GM12878 (cell line): ENCODE results near the gene CCDC71.

Experiments used
- CBX5 ChIP-seq: sonication (generic); IDR thresholded peaks from 2 replicates; pipeline ENCODE4 v1.6.1; 2016; ENCODE audit warnings: low read depth, moderate library complexity, mild to moderate bottlenecking, inconsistent platforms
- CHD2 ChIP-seq: IDR thresholded peaks from 2 replicates; pipeline ENCODE4 v1.6.1; 2011; ENCODE audit warnings: low read depth, low read length, improper control_type of control experiment, borderline replicate concordance
- EZH2 ChIP-seq: IDR thresholded peaks from 2 replicates; pipeline ENCODE4 v1.6.1; 2012; ENCODE audit warnings: low read depth, mild to moderate bottlenecking, control low read depth, inconsistent platforms, low read length, borderline replicate concordance; ENCODE audit not compliant: control insufficient read depth
- HDAC2 ChIP-seq: fragments of 200-600 bp; sonication (generic); IDR thresholded peaks from 2 replicates; pipeline ENCODE4 v1.6.1; 2017
- POLR2A ChIP-seq: IDR thresholded peaks from 2 replicates; pipeline ENCODE4 v1.6.1; 2011; ENCODE audit warnings: low read depth, mild to moderate bottlenecking, low read length
- POLR2AphosphoS5 ChIP-seq: IDR thresholded peaks from 2 replicates; pipeline ENCODE4 v1.6.1; 2011; ENCODE audit warnings: mild to moderate bottlenecking, low read length, inconsistent platforms
- SIN3A ChIP-seq: IDR thresholded peaks from 2 replicates; pipeline ENCODE4 v1.6.1; 2012; ENCODE audit warnings: low read depth, low read length, improper control_type of control experiment
- SMAD1 ChIP-seq: fragments of 450-650 bp; IDR thresholded peaks from 2 replicates; pipeline ENCODE4 v1.6.1; 2018; ENCODE audit warnings: mild to moderate bottlenecking, low read depth; ENCODE audit not compliant: partially characterized antibody
- SREBF2 ChIP-seq: IDR thresholded peaks from 2 replicates; pipeline ENCODE4 v1.6.1; 2012; ENCODE audit warnings: mild to moderate bottlenecking, low read length
- ZNF274 ChIP-seq: IDR thresholded peaks from one replicate; pipeline ENCODE4 v1.8.0; 2011; ENCODE audit not compliant: insufficient read length, insufficient read depth
- ZNF622 ChIP-seq: fragments of 450-650 bp; IDR thresholded peaks from 2 replicates; pipeline ENCODE4 v1.6.1; 2017; ENCODE audit warnings: mild to moderate bottlenecking, inconsistent platforms
- TF ChIP-seq, protein P1 (sequence below), 3 experiments: IDR thresholded peaks in 2 of 3; conservative IDR thresholded peaks in 1 of 3; 2 replicates each; pipeline ENCODE4 v1.5.1; 2011; ENCODE audit warnings: low read depth in 3 of 3, low read length in 3 of 3, mild to moderate bottlenecking in 3 of 3, control low read depth in 2 of 3, moderate library complexity in 2 of 3, inconsistent platforms in 1 of 3, mixed read lengths in 1 of 3; ENCODE audit not compliant: control insufficient read depth in 2 of 3, insufficient read depth in 1 of 3; ENCODE audit errors: extremely low read depth in 1 of 3
- TF ChIP-seq, protein P2 (sequence below): IDR thresholded peaks from 2 replicates; pipeline ENCODE4 v1.6.1; 2012; ENCODE audit warnings: mild to moderate bottlenecking, low read depth, low read length
- TF ChIP-seq, protein P3 (sequence below): IDR thresholded peaks from 2 replicates; pipeline ENCODE4 v1.6.1; 2012; ENCODE audit warnings: improper control_type of control experiment, low read depth, low read length; ENCODE audit not compliant: insufficient replicate concordance

DNA sequence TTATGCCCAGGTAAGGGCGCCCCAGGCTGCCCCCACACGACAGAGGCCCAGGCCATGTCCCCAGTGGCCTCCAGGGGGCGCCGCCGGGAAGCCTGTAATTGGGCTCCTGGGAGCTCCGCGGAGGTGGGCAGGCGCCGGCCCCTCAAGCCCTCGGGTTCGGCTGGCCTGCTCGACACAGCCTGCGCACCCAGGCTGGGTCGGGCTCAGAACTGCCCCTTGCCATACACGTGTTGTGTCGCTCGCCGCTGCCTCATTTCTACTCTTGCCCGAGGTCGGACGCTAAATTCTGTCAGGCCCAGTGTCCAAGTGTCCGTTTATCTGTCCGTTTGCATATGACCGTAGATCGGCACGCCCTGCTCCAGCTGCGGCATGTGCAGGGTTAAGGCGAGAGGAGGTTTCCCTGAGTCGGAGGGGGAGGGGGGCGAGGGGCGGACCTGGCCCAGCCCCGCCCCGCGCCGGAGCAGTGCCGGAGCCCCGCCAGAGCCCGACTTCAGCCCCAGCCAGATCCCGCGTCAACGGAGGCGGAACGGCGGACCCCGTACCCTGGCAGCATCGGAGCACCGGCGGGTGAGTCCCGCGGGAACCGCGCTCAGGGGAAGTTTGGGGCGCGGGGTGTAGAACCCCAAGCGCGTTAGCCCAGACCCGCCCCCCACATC, 5.1 kb upstream of the CCDC71 start, which contains the start of gene KLHDC8B:
- TF ChIP-seq, protein P1, sequence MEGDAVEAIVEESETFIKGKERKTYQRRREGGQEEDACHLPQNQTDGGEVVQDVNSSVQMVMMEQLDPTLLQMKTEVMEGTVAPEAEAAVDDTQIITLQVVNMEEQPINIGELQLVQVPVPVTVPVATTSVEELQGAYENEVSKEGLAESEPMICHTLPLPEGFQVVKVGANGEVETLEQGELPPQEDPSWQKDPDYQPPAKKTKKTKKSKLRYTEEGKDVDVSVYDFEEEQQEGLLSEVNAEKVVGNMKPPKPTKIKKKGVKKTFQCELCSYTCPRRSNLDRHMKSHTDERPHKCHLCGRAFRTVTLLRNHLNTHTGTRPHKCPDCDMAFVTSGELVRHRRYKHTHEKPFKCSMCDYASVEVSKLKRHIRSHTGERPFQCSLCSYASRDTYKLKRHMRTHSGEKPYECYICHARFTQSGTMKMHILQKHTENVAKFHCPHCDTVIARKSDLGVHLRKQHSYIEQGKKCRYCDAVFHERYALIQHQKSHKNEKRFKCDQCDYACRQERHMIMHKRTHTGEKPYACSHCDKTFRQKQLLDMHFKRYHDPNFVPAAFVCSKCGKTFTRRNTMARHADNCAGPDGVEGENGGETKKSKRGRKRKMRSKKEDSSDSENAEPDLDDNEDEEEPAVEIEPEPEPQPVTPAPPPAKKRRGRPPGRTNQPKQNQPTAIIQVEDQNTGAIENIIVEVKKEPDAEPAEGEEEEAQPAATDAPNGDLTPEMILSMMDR (IDR thresholded peaks at IDR 0.05 in 2 of 3, conservative IDR thresholded peaks at IDR 0.05 in 1 of 3; ENCODE audit: control insufficient read depth in 2 of 3, extremely low read depth in 1 of 3, insufficient read depth in 1 of 3, low read depth in 3 of 3, low read length in 3 of 3), result peak; percentile 93 to 96 (median 96)
- TF ChIP-seq SIN3A, result no peak
- no peak for TF ChIP-seq ZNF274
- TF ChIP-seq HDAC2, result no peak
- TF ChIP-seq POLR2AphosphoS5, result no peak
- no peak for TF ChIP-seq EZH2
- TF ChIP-seq ZNF622, result no peak
- TF ChIP-seq CHD2, result peak; percentile 13; the same call in 1 of the 2 replicates
- TF ChIP-seq SMAD1, result no peak
- no peak for TF ChIP-seq CBX5
- peak; percentile 53 for TF ChIP-seq POLR2A
- no peak for TF ChIP-seq SREBF2
- TF ChIP-seq, protein P2, sequence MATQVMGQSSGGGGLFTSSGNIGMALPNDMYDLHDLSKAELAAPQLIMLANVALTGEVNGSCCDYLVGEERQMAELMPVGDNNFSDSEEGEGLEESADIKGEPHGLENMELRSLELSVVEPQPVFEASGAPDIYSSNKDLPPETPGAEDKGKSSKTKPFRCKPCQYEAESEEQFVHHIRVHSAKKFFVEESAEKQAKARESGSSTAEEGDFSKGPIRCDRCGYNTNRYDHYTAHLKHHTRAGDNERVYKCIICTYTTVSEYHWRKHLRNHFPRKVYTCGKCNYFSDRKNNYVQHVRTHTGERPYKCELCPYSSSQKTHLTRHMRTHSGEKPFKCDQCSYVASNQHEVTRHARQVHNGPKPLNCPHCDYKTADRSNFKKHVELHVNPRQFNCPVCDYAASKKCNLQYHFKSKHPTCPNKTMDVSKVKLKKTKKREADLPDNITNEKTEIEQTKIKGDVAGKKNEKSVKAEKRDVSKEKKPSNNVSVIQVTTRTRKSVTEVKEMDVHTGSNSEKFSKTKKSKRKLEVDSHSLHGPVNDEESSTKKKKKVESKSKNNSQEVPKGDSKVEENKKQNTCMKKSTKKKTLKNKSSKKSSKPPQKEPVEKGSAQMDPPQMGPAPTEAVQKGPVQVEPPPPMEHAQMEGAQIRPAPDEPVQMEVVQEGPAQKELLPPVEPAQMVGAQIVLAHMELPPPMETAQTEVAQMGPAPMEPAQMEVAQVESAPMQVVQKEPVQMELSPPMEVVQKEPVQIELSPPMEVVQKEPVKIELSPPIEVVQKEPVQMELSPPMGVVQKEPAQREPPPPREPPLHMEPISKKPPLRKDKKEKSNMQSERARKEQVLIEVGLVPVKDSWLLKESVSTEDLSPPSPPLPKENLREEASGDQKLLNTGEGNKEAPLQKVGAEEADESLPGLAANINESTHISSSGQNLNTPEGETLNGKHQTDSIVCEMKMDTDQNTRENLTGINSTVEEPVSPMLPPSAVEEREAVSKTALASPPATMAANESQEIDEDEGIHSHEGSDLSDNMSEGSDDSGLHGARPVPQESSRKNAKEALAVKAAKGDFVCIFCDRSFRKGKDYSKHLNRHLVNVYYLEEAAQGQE, result no peak
- TF ChIP-seq, protein P3, sequence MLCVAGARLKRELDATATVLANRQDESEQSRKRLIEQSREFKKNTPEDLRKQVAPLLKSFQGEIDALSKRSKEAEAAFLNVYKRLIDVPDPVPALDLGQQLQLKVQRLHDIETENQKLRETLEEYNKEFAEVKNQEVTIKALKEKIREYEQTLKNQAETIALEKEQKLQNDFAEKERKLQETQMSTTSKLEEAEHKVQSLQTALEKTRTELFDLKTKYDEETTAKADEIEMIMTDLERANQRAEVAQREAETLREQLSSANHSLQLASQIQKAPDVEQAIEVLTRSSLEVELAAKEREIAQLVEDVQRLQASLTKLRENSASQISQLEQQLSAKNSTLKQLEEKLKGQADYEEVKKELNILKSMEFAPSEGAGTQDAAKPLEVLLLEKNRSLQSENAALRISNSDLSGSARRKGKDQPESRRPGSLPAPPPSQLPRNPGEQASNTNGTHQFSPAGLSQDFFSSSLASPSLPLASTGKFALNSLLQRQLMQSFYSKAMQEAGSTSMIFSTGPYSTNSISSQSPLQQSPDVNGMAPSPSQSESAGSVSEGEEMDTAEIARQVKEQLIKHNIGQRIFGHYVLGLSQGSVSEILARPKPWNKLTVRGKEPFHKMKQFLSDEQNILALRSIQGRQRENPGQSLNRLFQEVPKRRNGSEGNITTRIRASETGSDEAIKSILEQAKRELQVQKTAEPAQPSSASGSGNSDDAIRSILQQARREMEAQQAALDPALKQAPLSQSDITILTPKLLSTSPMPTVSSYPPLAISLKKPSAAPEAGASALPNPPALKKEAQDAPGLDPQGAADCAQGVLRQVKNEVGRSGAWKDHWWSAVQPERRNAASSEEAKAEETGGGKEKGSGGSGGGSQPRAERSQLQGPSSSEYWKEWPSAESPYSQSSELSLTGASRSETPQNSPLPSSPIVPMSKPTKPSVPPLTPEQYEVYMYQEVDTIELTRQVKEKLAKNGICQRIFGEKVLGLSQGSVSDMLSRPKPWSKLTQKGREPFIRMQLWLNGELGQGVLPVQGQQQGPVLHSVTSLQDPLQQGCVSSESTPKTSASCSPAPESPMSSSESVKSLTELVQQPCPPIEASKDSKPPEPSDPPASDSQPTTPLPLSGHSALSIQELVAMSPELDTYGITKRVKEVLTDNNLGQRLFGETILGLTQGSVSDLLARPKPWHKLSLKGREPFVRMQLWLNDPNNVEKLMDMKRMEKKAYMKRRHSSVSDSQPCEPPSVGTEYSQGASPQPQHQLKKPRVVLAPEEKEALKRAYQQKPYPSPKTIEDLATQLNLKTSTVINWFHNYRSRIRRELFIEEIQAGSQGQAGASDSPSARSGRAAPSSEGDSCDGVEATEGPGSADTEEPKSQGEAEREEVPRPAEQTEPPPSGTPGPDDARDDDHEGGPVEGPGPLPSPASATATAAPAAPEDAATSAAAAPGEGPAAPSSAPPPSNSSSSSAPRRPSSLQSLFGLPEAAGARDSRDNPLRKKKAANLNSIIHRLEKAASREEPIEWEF, result no peak
